Cardiac fibroblast (primary cell): ENCODE data around the gene DBNDD1.

Experiments used
- DNase-seq, 2 donors: peaks; one replicate each; pipeline versions ENCODE4 v3.0.0 to v3.0.0-alpha.2; 2010; ENCODE audit warnings: low read depth in 2 of 2
- H3K4me3 ChIP-seq, 2 donors: replicated peaks in 1 of 2; 1 replicate in 1 of 2; 2 replicates in 1 of 2; pipeline ENCODE4 v1.5.1; 2011; ENCODE audit warnings: low read depth in 2 of 2, low read length in 2 of 2, mild to moderate bottlenecking in 2 of 2, moderate library complexity in 1 of 2
- TF ChIP-seq, protein P1 (sequence below): IDR thresholded peaks from one replicate; pipeline ENCODE4 v1.5.1; 2011; ENCODE audit warnings: low read depth, mild to moderate bottlenecking, low read length, inconsistent platforms

DBNDD1 gene

DNA sequence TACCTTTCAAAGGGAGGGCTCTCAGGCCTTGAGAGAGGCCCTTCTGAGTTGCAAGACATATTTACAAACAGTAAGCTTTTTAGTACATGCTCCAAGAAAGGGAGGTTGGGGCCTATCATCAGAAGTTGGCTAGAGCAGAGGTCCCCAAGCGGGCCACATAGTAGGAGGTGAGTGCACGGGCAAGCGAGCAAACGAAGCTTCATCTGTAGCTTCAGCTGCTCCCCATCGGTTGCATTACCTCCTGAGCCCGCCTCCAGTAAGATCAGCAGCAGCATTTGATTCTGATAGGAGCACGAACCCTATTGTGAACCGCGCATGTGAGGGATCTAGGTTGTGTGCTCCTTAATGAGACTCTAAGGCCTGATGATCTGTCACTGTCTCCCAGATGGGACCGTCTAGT lies 31.7 kb upstream of the DBNDD1 start:
- H3K4me3 ChIP-seq = no peak overlapping the region
- DNase-seq = no peak
- TF ChIP-seq, protein P1, sequence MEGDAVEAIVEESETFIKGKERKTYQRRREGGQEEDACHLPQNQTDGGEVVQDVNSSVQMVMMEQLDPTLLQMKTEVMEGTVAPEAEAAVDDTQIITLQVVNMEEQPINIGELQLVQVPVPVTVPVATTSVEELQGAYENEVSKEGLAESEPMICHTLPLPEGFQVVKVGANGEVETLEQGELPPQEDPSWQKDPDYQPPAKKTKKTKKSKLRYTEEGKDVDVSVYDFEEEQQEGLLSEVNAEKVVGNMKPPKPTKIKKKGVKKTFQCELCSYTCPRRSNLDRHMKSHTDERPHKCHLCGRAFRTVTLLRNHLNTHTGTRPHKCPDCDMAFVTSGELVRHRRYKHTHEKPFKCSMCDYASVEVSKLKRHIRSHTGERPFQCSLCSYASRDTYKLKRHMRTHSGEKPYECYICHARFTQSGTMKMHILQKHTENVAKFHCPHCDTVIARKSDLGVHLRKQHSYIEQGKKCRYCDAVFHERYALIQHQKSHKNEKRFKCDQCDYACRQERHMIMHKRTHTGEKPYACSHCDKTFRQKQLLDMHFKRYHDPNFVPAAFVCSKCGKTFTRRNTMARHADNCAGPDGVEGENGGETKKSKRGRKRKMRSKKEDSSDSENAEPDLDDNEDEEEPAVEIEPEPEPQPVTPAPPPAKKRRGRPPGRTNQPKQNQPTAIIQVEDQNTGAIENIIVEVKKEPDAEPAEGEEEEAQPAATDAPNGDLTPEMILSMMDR = no peak

GRCh38 chr16:90048737-90049330 lies 29.6 kb upstream of the DBNDD1 start:
- TF ChIP-seq, protein P1 = no peak
- no peak for DNase-seq
- H3K4me3 ChIP-seq = no peak overlapping the region

DNA sequence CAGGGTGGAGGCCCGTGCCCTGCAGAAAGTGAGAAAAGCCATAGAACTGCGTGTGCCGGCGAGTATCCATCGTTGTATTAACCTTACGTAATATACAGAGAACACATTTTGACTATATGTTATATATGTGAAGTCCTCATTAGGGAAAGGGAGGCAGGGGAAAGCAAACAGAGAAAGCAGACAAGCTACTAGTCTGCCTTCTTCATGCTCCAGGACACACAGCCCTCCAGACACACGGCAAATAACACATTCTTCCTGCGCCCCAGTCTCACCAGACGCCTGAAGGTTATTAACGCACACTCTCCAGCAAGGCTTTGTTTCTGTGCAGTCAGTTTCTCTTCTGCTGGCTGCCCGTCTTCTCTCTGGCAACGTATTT lies 29.1 kb upstream of the DBNDD1 start:
- no peak overlapping the region for H3K4me3 ChIP-seq
- DNase-seq = no peak
- TF ChIP-seq, protein P1 = no peak

DNA sequence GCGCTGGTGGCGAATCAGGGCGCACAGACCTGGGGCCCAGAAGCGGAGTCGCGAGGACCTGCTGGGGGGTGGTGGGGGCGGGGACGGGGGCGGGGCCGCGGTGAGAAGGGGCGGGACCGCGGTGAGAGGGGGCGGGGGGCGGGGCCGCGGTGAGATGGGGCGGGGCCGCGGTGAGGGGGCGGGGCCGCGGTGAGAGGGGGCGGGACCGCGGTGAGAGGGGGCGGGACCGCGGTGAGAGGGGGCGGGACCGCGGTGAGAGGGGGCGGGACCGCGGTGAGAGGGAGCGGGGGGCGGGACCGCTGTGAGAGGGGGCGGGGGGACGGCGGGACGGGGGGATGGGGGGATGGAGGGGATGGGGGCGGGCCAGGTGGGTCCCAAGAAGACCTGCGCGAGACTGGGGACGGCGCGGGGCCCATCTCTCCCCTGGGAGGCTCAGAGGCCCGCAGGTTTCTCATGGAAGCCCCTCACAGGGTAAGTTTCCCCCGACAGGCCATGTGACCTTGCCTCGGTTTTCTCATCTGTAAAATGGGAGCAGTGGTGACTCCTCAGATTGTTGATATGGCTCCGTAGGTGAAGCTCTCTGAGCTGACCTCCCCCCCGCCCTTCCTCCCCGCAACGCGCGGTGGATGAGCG lies 28.6 kb upstream of the DBNDD1 start:
- H3K4me3 ChIP-seq = peak overlapping the region; percentile 35
- DNase-seq = peak in 1 of 2 donors; percentile 17
- TF ChIP-seq, protein P1 = no peak

DNA sequence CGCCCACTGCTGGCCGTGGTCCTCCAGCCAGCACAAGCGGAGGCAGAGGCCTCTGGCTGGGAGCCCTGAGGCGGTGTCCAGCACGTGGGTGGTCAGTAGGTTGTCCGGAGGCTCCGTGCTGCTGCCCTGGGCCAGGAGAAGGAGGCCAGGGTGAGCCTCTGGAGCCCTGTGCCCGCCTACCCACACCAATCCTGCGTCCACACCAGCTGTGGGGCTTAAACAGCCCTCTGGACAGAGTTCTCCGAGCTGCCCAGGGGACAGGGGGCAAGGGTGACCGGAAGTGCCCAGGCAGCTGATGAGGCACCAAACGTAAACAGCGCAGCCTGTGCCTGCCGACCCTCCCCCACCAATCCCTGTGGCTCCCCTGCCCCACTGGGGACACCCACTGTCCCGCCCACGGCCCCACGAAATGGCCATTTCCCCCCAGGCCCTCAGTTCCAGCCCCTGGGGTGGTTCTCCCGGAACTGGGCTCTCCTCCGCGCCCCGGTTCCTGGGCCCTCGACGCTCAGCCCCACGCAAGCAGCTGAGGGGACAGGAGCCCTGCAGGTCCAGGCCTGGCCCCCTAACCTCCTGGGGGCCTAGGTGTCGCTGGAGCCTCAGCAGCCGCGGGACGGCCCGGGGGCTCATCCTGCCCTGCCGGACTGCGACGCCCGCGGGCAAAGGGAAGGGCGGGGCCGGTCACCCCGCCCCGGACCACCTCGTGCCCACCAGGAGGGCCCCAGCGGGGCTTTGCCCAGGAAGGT lies 27.9 kb upstream of the DBNDD1 start:
- peak overlapping the region; percentile 35 for H3K4me3 ChIP-seq
- TF ChIP-seq, protein P1 = no peak
- DNase-seq = peak; percentile 44 to 85

GRCh38 chr16:90046122-90046970 lies 27.1 kb upstream of the DBNDD1 start:
- DNase-seq = no peak
- peak overlapping the region in 1 of 2 donors; percentile 35 for H3K4me3 ChIP-seq
- TF ChIP-seq, protein P1 = no peak
